ENCODE data around the gene MAGEC1. TPM values are rescaled to one million over a fixed set of nuclear protein-coding genes. Genes with fewer than 3 reads are reported as not detected.

Gene MAGEC1
- under 0.01 and 0.10 TPM in 2 replicates for total RNA-seq (2014; rRNA removed; shearing (Covaris generic))

GRCh38 chrX:141903400-141904155 lies at the start of gene MAGEC1:
MAGEC1 (plus strand) TSS chrX:141903894; CDS start chrX:141905073, 1,179 bp downstream.
- DNase-seq (ENCODE audit: low read depth): peak; percentile 4

GRCh38 chrX:141857479-141857878 lies 46.2 kb upstream of the MAGEC1 start:
- no peak for DNase-seq (ENCODE audit: low read depth)

GRCh38 chrX:141879616-141880015 lies 24.1 kb upstream of the MAGEC1 start:
- DNase-seq (ENCODE audit: low read depth): no peak

- DNase-seq (ENCODE audit: low read depth): peak; percentile 1
Observed at GRCh38 chrX:141888811-141889210, 14.9 kb upstream of the MAGEC1 start.

GRCh38 chrX:141894733-141895132 lies 9.0 kb upstream of the MAGEC1 start:
- DNase-seq (ENCODE audit: low read depth): no peak

- DNase-seq (ENCODE audit: low read depth): no peak
Observed at GRCh38 chrX:141897690-141898089, 6.0 kb upstream of the MAGEC1 start.

GRCh38 chrX:141902366-141902765 lies 1.3 kb upstream of the MAGEC1 start:
- DNase-seq (ENCODE audit: low read depth): no peak

GRCh38 chrX:141904262-141904661 lies 568 bp downstream of the MAGEC1 start:
- no peak for DNase-seq (ENCODE audit: low read depth)

- DNase-seq (ENCODE audit: low read depth): no peak
Observed at GRCh38 chrX:141917801-141918200, 14.1 kb downstream of the MAGEC1 start.

GRCh38 chrX:141924293-141924692 lies 20.6 kb downstream of the MAGEC1 start:
- DNase-seq (ENCODE audit: low read depth): no peak

GRCh38 chrX:141928432-141928831 lies 24.7 kb downstream of the MAGEC1 start:
- DNase-seq (ENCODE audit: low read depth): no peak

- no peak for DNase-seq (ENCODE audit: low read depth)
Observed at GRCh38 chrX:141934059-141934641, 30.5 kb downstream of the MAGEC1 start.

GRCh38 chrX:141935645-141936044 lies 32.0 kb downstream of the MAGEC1 start:
- DNase-seq (ENCODE audit: low read depth): no peak

- no peak for DNase-seq (ENCODE audit: low read depth)
Observed at GRCh38 chrX:141936080-141936479, 32.4 kb downstream of the MAGEC1 start.

GRCh38 chrX:141941234-141941633 lies 37.5 kb downstream of the MAGEC1 start:
- DNase-seq (ENCODE audit: low read depth): no peak

GRCh38 chrX:141945426-141945825 lies 41.7 kb downstream of the MAGEC1 start:
- no peak for DNase-seq (ENCODE audit: low read depth)

- no peak for DNase-seq (ENCODE audit: low read depth)
Observed at GRCh38 chrX:141947350-141947749, 43.7 kb downstream of the MAGEC1 start.

GRCh38 chrX:141952603-141953002 lies 48.9 kb downstream of the MAGEC1 start:
- DNase-seq (ENCODE audit: low read depth): no peak

GRCh38 chrX:141958675-141959074 lies 55.0 kb downstream of the MAGEC1 start:
- no peak for DNase-seq (ENCODE audit: low read depth)

Measured in RPMI7951 (cell line).